NB4 (cell line): ENCODE data around the gene ZFX.
A peak's percentile ranks its signal among the peaks of the same experiment; 100 is the strongest.

Experiments used
- DNase-seq: peaks from one replicate; pipeline ENCODE4 v3.0.0; 2010; ENCODE audit warnings: low read depth
- H3K4me3 ChIP-seq: one replicate; pipeline ENCODE4 v1.5.1; 2011; ENCODE audit warnings: mild to moderate bottlenecking, low read depth, low read length, moderate library complexity
- MYC ChIP-seq: IDR thresholded peaks from 2 replicates; pipeline ENCODE4 v1.6.1; 2011; ENCODE audit warnings: low read depth, low read length
- POLR2A ChIP-seq: IDR thresholded peaks from 2 replicates; pipeline ENCODE4 v1.6.1; 2011; ENCODE audit warnings: mild to moderate bottlenecking; ENCODE audit not compliant: insufficient read length; ENCODE audit errors: extremely low read depth
- TF ChIP-seq, protein P1 (sequence below): IDR thresholded peaks from one replicate; pipeline ENCODE4 v1.5.1; 2012; ENCODE audit warnings: low read depth, low read length
- TF ChIP-seq, protein P2 (sequence below): IDR thresholded peaks from 2 replicates; pipeline ENCODE4 v1.6.1; 2011; ENCODE audit warnings: low read depth, low read length

Gene ZFX

DNA sequence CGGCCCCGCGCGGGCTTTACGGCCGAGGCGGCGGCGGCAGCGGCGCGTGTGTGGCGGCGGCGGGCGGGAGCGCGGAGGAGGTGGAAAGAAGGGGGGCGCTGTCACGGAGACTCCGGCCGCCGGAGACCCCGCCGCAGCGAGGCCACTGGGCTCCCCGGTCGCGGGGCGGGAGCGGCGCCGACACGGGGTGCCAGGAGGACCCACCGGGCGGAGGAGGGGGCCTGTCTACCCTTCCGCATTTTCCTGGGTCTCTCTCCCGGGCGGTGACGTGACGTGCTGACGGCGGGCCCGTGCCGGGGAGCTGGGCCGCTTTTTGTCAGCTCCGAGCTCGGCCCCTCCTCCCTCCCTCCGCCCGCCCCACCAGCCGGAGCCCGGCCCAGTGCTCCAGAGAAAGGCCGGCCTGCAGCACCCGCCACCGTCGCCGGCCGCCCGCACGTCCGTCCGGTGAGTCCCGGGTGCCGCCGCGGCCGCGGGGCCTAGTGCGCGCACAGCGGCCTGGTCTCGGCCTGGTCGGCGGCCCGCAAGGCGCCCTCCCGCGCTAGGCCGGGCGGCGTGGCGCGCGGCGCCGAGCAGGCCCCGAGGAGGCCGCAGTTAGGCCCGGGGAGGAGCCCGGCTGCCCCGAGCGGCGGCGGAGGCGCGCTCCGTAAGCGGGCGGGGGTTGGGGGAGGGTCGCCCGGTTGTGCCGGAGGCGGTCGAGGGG, at the start of gene ZFX:
Gene ZFX (plus strand): TSS at position 379 of the 700 bp plus-strand sequence. CDS start 23,014 bp downstream, outside the sequence.
- DNase-seq, result peak; percentile 78
- TF ChIP-seq MYC (no peak), POLR2A (peak; percentile 29)

DNA sequence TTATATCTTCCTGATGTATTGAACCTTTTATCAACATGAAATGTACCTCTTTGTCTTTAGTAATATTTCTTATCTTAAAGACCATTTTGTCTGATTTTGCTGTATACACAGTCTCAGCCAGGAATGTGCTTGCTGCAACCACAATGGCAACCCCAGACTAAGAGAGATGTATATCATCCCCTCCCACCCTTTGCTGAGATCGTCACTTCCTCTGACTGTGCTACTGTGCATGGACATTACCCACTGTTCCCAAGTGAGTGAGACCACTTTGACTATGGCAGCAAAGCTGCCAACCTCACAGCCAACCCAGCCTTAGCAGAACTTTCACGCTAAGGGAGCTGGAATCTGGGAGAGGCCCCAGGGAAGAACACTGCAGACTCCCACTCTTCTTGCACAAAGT, 48.8 kb upstream of the ZFX start:
- peak; percentile 40 for DNase-seq

More for the DNA sequence above, at the start of gene ZFX:
- H3K4me3 ChIP-seq, result peak within 1 kb of the TSS; percentile 94

DNA sequence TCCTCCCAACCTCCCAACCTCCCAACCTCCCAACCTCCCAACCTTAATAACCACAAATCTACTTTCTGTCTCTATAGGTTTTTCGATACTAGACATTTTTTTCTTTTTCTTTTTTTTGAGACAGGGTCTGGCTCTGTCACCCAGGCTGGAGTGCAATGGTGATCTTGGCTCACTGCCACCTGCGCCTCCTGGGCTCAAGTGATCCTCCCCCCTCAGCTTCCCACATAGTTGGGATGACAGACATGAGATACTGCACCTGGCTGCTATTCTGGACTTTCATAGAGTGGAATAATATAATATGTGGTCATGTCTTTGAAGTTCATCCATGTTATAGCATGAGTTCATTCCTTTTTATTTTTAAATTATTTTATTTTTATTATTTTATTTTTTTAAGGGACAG, 39.5 kb upstream of the ZFX start:
- no peak for DNase-seq
- no peak for TF ChIP-seq POLR2A
- TF ChIP-seq, protein P1, sequence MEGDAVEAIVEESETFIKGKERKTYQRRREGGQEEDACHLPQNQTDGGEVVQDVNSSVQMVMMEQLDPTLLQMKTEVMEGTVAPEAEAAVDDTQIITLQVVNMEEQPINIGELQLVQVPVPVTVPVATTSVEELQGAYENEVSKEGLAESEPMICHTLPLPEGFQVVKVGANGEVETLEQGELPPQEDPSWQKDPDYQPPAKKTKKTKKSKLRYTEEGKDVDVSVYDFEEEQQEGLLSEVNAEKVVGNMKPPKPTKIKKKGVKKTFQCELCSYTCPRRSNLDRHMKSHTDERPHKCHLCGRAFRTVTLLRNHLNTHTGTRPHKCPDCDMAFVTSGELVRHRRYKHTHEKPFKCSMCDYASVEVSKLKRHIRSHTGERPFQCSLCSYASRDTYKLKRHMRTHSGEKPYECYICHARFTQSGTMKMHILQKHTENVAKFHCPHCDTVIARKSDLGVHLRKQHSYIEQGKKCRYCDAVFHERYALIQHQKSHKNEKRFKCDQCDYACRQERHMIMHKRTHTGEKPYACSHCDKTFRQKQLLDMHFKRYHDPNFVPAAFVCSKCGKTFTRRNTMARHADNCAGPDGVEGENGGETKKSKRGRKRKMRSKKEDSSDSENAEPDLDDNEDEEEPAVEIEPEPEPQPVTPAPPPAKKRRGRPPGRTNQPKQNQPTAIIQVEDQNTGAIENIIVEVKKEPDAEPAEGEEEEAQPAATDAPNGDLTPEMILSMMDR, result no peak
- TF ChIP-seq, protein P2, sequence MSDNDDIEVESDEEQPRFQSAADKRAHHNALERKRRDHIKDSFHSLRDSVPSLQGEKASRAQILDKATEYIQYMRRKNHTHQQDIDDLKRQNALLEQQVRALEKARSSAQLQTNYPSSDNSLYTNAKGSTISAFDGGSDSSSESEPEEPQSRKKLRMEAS, result no peak
- no peak for TF ChIP-seq MYC
- H3K4me3 ChIP-seq, result no peak overlapping the region

More for the DNA sequence above, 48.8 kb upstream of the ZFX start:
- no peak overlapping the region for H3K4me3 ChIP-seq
- TF ChIP-seq POLR2A (no peak), MYC (no peak)
- TF ChIP-seq, protein P1, result no peak
- TF ChIP-seq, protein P2, result no peak

DNA sequence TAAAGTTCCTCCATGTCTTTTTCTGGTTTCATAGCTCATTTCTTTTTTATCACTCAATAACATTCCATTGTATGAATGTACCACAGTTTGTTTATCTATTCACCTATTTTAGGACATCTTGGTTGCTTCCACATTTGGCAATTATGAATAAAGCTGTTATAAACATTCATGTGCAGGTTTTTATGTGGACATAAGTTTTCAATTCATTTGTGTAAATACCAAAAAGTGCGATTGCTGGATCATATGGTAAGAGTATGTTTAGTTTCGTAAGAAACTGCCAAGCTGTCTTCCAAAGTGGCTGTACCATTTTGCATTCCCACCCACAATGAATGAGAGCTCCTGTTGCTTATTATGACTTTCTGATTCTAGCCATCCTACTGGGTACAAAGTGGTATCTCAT, 36.3 kb upstream of the ZFX start:
- DNase-seq, result no peak
- TF ChIP-seq, protein P1, result no peak
- TF ChIP-seq MYC (no peak), POLR2A (no peak)
- TF ChIP-seq, protein P2, result no peak
- H3K4me3 ChIP-seq, result no peak overlapping the region

DNA sequence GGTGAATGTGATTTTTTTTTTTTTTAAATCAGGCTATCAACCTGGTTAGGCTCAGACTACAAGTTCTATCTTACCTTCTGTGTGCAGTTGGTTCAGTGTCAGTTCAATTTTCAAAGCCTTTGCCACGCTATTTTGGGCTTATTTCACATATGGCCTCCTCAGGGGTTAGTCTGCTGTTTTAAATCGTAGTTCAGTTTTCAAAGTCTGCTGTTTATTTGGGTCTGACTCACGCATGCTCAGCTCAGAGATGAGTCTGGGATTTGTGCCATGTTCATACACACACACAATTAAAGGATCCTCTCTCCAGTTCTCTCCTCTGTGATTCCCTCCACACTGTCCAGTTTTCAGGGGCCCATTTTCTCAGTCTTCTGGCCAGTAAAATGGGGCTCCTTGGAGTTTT, 32.3 kb upstream of the ZFX start:
- H3K4me3 ChIP-seq, result no peak overlapping the region
- TF ChIP-seq, protein P2, result no peak
- TF ChIP-seq MYC (no peak), POLR2A (no peak)
- TF ChIP-seq, protein P1, result no peak
- no peak for DNase-seq

DNA sequence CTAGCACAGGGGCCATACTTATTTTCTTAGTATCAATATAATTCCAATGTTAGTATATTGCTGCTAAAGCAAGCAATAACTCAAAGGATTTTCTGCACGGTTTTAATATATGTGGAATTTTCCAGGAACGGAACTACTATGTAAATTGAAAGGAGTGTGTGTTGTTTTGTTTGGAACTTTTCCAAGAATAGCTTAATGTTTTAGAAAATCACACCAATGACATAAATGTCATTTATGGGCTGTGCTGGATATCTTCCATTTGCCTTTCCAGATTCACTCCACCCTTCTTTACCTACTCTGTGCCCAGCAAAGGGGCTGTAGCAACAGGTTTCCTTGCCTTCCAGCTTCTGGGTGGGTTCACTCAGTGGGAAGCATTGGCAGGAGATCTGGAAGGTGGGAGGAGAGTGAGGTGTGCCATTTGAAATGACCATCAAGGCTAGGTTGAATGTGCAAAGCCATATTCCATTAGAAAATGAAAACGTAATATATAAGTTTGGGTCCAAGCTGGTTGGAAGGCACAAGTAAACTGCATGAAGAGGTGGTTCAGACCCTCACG, 25.2 kb upstream of the ZFX start:
- no peak for DNase-seq
- no peak overlapping the region for H3K4me3 ChIP-seq
- TF ChIP-seq, protein P1, result no peak
- TF ChIP-seq MYC, result no peak
- no peak for TF ChIP-seq POLR2A
- TF ChIP-seq, protein P2, result no peak
